CD14-positive monocyte (primary cell): ENCODE measurements around the gene SHROOM3. TPM values are rescaled to one million over a fixed set of nuclear protein-coding genes. Genes with fewer than 3 reads are reported as not detected.

Experiments
- DNase-seq, 3 donors: peaks; one replicate each; pipeline ENCODE4 v3.0.0-alpha.2; 2011 to 2022
- H2AFZ ChIP-seq: 2 replicates; pipeline ENCODE4 v1.6.0; 2012; ENCODE audit warnings: mild to moderate bottlenecking, low read depth, low read length, inconsistent platforms; ENCODE audit not compliant: insufficient read depth, poor library complexity, severe bottlenecking
- H3K27ac ChIP-seq, 2 donors: 1 replicate in 1 of 2; 2 replicates in 1 of 2; pipeline ENCODE4 v1.5.1; 2012 to 2013; ENCODE audit warnings: low read length in 2 of 2, control low read depth in 1 of 2, inconsistent platforms in 1 of 2, low read depth in 1 of 2, mild to moderate bottlenecking in 1 of 2
- H3K27me3 ChIP-seq, 2 donors: one replicate each; pipeline versions ENCODE4 v1.6.0 to v1.6.1; 2011 to 2013; ENCODE audit warnings: low read length in 2 of 2; ENCODE audit not compliant: control insufficient read depth in 2 of 2, insufficient read depth in 2 of 2
- H3K36me3 ChIP-seq, 2 donors: replicated peaks in 1 of 2; 1 replicate in 1 of 2; 2 replicates in 1 of 2; pipeline versions ENCODE4 v1.5.1 to v1.6.1; 2012 to 2013; ENCODE audit warnings: low read length in 2 of 2, control low read depth in 1 of 2, inconsistent platforms in 1 of 2, mild to moderate bottlenecking in 1 of 2; ENCODE audit not compliant: insufficient read depth in 2 of 2, control insufficient read depth in 1 of 2
- H3K4me1 ChIP-seq, 2 donors: 1 replicate in 1 of 2; 2 replicates in 1 of 2; pipeline versions ENCODE4 v1.5.1 to v1.6.1; 2012 to 2013; ENCODE audit warnings: low read length in 2 of 2, control low read depth in 1 of 2, inconsistent platforms in 1 of 2, mild to moderate bottlenecking in 1 of 2, moderate library complexity in 1 of 2; ENCODE audit not compliant: insufficient read depth in 2 of 2, control insufficient read depth in 1 of 2
- H3K4me2 ChIP-seq: replicated peaks from 2 replicates; pipeline ENCODE3; 2012; ENCODE audit warnings: low read length, moderate library complexity, mild to moderate bottlenecking; ENCODE audit not compliant: poor library complexity, severe bottlenecking; ENCODE audit errors: extremely low read depth
- H3K4me3 ChIP-seq, 3 experiments: fragments of 200-600 bp in 1 of 3; sonication (generic) in 1 of 3; replicated peaks in 1 of 3; 1 replicate in 2 of 3; 2 replicates in 1 of 3; pipeline ENCODE4 v1.5.1; 2011 to 2013; ENCODE audit warnings: low read length in 3 of 3, mild to moderate bottlenecking in 3 of 3, control low read depth in 2 of 3, low read depth in 2 of 3, inconsistent platforms in 1 of 3, moderate library complexity in 1 of 3
- H3K79me2 ChIP-seq: 2 replicates; pipeline ENCODE4 v1.6.0; 2012; ENCODE audit warnings: mild to moderate bottlenecking, control low read depth, inconsistent platforms, low read length, moderate library complexity; ENCODE audit not compliant: insufficient read depth
- H3K9ac ChIP-seq: 2 replicates; pipeline ENCODE4 v1.6.0; 2017; ENCODE audit warnings: low read length, mild to moderate bottlenecking; ENCODE audit not compliant: insufficient read depth, poor library complexity, severe bottlenecking
- H3K9me3 ChIP-seq, 2 donors: replicated peaks in 1 of 2; 1 replicate in 1 of 2; 2 replicates in 1 of 2; pipeline versions ENCODE4 v1.5.1 to v1.6.1; 2012 to 2013; ENCODE audit warnings: low read length in 2 of 2, control low read depth in 1 of 2; ENCODE audit not compliant: control insufficient read depth in 1 of 2, insufficient read depth in 1 of 2
- H4K20me1 ChIP-seq: 2 replicates; pipeline ENCODE4 v1.6.0; 2012; ENCODE audit warnings: mild to moderate bottlenecking, low read length, control low read depth, moderate library complexity; ENCODE audit not compliant: insufficient read depth
- H3K27ac Mint-ChIP-seq, 7 donors: one replicate each; pipeline ENCODE4 v1.8.0; 2020; ENCODE audit warnings: mild to moderate bottlenecking in 7 of 7, mixed read lengths in 7 of 7, moderate library complexity in 6 of 7, inconsistent platforms in 2 of 7
- H3K27me3 Mint-ChIP-seq, 3 donors: one replicate each; pipeline ENCODE4 v1.8.0; 2021 to 2022; ENCODE audit warnings: low read depth in 3 of 3, mild to moderate bottlenecking in 3 of 3, mixed read lengths in 3 of 3, moderate library complexity in 3 of 3, inconsistent platforms in 1 of 3
- H3K36me3 Mint-ChIP-seq, 2 donors: one replicate each; pipeline ENCODE4 v1.8.0; 2020; ENCODE audit warnings: mixed read lengths in 2 of 2, inconsistent platforms in 1 of 2, mild to moderate bottlenecking in 1 of 2
- H3K4me1 Mint-ChIP-seq: one replicate; pipeline ENCODE4 v1.8.0; 2020; ENCODE audit warnings: mild to moderate bottlenecking, mixed read lengths
- H3K4me3 Mint-ChIP-seq, 2 donors: one replicate each; pipeline ENCODE4 v1.8.0; 2020; ENCODE audit warnings: mild to moderate bottlenecking in 2 of 2, mixed read lengths in 2 of 2, moderate library complexity in 1 of 2
- H3K9me3 Mint-ChIP-seq, 7 donors: one replicate each; pipeline ENCODE4 v1.8.0; 2020 to 2022; ENCODE audit warnings: mixed read lengths in 7 of 7, mild to moderate bottlenecking in 6 of 7, moderate library complexity in 6 of 7, inconsistent platforms in 2 of 7
- WGBS: methylation state at CpG from one replicate; pipeline ENCODE4 v1.1.5; 2013; ENCODE audit warnings: missing lambda C conversion rate; ENCODE audit not compliant: insufficient coverage; 5-methylcytosine and 5-hydroxymethylcytosine counted together
- intact Hi-C, 2 donors: fragments of 100-400 bp; cut with micrococcal nuclease; formaldehyde crosslinking; loops; one replicate each; pipeline versions ENCODE4 v1.15.0 to v1.15.1; 2023
- polyA plus RNA-seq, 3 donors: library from polyadenylated mRNA; depleted of rRNA in 1 of 3; unstranded in 2 of 3; stranded (reverse) in 1 of 3; fragments of 300-500 nt in 2 of 3; fragments of >200 nt in 1 of 3; fragmentation: Illumina TruSeq in 2 of 3; gene quantifications; 1 replicate in 2 of 3; 2 replicates in 1 of 3; pipeline ENCODE4 v1.2.3, GENCODE V29; 2012 to 2021
- TF ChIP-seq, protein P1 (sequence below): fragments of 200-600 bp; IDR thresholded peaks from one replicate; pipeline ENCODE4 v1.8.0; 2022; ENCODE audit warnings: antibody characterized with exemption, mild to moderate bottlenecking

Gene SHROOM3
- polyA plus RNA-seq, 3 donors, result not detected

DNA sequence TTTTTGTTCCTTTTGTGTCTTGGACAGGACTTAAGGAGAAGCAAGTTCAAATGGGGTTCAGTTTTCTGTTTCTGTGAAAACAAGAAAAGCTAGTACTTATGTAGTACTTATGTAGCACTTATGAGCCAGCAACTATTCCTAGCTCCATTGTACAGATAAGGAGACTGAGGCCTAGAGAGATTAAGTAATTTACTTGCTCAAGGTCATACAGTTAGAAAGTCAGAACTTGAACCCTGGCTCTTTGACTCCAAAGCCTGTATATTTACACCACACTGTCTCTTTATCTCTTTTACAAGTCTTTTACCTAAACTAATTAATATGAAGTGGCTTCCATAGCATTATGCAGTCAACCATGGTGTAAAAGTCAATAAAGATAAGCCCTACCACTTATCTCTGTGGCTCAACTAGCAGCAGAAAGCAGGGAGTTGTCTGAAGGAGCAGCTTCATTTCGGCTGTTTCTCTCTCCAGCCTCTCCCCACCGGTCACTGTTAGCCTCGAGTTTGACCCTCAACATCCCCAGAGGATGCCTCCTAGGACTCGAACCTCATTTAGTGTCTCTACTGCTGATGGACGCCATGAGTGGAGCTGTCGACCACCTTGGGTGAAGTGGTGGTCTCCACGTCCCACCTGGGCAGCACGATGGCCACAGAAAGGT is 209.9 kb downstream of the SHROOM3 start:
- H3K9me3 ChIP-seq, result no peaks in the 10 kb centered on the region
- TF ChIP-seq, protein P1, sequence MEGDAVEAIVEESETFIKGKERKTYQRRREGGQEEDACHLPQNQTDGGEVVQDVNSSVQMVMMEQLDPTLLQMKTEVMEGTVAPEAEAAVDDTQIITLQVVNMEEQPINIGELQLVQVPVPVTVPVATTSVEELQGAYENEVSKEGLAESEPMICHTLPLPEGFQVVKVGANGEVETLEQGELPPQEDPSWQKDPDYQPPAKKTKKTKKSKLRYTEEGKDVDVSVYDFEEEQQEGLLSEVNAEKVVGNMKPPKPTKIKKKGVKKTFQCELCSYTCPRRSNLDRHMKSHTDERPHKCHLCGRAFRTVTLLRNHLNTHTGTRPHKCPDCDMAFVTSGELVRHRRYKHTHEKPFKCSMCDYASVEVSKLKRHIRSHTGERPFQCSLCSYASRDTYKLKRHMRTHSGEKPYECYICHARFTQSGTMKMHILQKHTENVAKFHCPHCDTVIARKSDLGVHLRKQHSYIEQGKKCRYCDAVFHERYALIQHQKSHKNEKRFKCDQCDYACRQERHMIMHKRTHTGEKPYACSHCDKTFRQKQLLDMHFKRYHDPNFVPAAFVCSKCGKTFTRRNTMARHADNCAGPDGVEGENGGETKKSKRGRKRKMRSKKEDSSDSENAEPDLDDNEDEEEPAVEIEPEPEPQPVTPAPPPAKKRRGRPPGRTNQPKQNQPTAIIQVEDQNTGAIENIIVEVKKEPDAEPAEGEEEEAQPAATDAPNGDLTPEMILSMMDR, result no peak
- no peaks in the 10 kb centered on the region for H3K4me1 Mint-ChIP-seq
- no peaks in the 10 kb centered on the region for H3K36me3 Mint-ChIP-seq
- no peak overlapping the region for H3K9ac ChIP-seq
- WGBS, result 100% methylated on average over 1 of the region's 8 CpGs
- intact Hi-C loops, result no loop called here
- H3K4me1 ChIP-seq, result no peaks in the 10 kb centered on the region
- no peaks in the 10 kb centered on the region for H3K79me2 ChIP-seq
- no peaks in the 10 kb centered on the region for H3K27me3 ChIP-seq
- H3K9me3 Mint-ChIP-seq, result peaks cover 0 to 3% (median 0%) of the 10 kb centered on the region in 7 donors
- H3K4me2 ChIP-seq, result no peak overlapping the region
- no peak overlapping the region for H3K4me3 Mint-ChIP-seq
- H3K4me3 ChIP-seq, result no peak overlapping the region
- no peaks in the 10 kb centered on the region for H4K20me1 ChIP-seq
- no peaks in the 10 kb centered on the region for H3K36me3 ChIP-seq
- no peak overlapping the region for H2AFZ ChIP-seq
- no peak for DNase-seq
- H3K27me3 Mint-ChIP-seq, result peaks cover 4% of the 10 kb centered on the region in 3 donors
- H3K27ac ChIP-seq, result no peak overlapping the region
- no peak overlapping the region for H3K27ac Mint-ChIP-seq

DNA sequence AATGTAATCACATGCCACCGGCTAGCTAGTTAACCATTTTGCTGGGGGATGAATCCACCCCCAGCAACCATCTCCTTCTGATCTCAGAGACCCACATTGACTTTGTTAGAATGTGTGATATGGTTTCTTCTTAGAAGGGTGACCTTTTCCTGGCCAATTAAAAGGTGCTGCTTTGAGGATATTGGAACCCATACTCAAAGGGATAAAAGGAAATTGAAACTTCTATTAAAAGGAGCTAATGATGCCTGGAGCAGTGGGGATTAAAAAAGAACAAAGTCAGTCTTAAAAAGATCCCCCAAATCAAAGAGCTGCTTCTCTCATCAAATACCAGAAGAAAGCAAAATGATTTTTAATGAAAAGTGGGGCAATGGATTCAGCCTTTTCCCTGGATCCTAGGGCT is 214.1 kb downstream of the SHROOM3 start:
- Histone ChIP-seq H2AFZ (no peak overlapping the region), H3K4me3 (no peak overlapping the region), H3K9me3 (no peaks in the 10 kb centered on the region), H3K27ac (no peak overlapping the region), H3K27me3 (no peaks in the 10 kb centered on the region), H3K79me2 (no peaks in the 10 kb centered on the region), H3K9ac (no peak overlapping the region), H3K36me3 (no peaks in the 10 kb centered on the region), H3K4me1 (no peaks in the 10 kb centered on the region), H4K20me1 (no peaks in the 10 kb centered on the region), H3K4me2 (no peak overlapping the region)
- Mint-ChIP-seq H3K4me1 (no peaks in the 10 kb centered on the region), H3K9me3 (peaks cover 0 to 4% (median 0%) of the 10 kb centered on the region in 7 donors), H3K27ac (no peak overlapping the region), H3K4me3 (no peak overlapping the region), H3K36me3 (no peaks in the 10 kb centered on the region), H3K27me3 (peaks cover 1 to 3% (median 2%) of the 10 kb centered on the region in 3 donors)
- no peak for DNase-seq
- no CpG with 5 or more reads among the region's 1 CpG for WGBS
- intact Hi-C loops, result no loop called here
- TF ChIP-seq, protein P1, result no peak
